ENCODE data around the gene ADAMTS1.

DNA sequence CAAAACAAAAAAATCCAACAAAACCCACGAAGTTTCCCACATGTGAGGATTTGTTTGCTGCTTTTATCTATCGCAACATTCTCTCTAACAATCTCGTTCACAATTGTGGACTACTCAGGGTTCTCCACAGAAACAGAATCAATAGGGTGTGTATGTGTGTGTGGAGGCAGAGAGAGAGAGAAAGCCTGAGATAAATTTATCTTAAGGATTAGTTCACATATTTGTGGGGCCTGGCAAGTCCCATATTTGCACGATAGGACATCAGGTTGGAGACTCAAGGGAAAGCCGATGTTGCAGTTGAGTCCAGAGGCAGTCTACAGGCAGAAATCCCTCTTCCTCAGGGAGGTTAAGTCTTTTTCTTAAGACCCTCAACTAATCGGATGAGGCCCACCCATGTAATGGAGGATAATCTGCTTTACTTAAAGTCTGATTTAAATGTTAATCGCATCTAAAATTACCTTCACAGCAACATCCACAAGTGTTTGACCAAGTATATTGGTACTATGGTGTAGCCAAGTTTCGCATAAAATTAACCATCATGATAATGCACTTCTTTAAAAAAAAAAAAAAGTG lies 31.7 kb downstream of the ADAMTS1 start:
- TF ChIP-seq EZH2phosphoT487 (IDR thresholded peaks at IDR 0.05; ENCODE audit: insufficient read depth, low read depth) = no peak
- TF ChIP-seq EZH2 (IDR thresholded peaks at IDR 0.05; ENCODE audit: insufficient read depth, poor library complexity, severe bottlenecking) = no peak
